ENCODE measurements around the gene TMEM63A.
"Not testable (repeated sequence)": the region's sequence is repeated elsewhere in the genome, so short reads cannot be mapped to it uniquely, and the experiment has no call there.

TMEM63A gene

GRCh38 chr1:225845571-225846259, 36.5 kb downstream of the TMEM63A start:
- DNase-seq (ENCODE audit: low read depth, low spot score), result peak; percentile 95

DNA sequence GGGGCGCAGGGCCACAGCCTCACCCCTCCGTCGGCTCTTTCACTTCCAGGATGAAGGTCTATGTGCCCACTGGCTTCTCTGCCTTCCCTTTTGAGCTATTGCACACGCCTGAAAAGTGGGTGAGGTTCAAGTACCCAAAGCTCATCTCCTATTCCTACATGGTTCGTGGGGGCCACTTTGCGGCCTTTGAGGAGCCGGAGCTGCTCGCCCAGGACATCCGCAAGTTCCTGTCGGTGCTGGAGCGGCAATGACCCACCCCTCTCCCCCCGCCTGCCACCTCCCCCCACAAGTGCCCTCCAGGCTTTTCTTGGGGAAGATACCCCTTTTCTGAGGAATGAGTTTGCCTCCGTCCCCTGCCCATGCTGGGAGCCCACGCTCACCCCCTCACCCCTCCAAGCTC, 37.1 kb downstream of the TMEM63A start:
- no peak for DNase-seq (ENCODE audit: low read depth, low spot score)

GRCh38 chr1:225844236-225845061, 37.7 kb downstream of the TMEM63A start:
- DNase-seq (ENCODE audit: low read depth, low spot score), result no peak

- DNase-seq (ENCODE audit: low read depth, low spot score), result no peak
These were observed 38.8 kb downstream of the TMEM63A start for GRCh38 chr1:225843426-225843795.

DNA sequence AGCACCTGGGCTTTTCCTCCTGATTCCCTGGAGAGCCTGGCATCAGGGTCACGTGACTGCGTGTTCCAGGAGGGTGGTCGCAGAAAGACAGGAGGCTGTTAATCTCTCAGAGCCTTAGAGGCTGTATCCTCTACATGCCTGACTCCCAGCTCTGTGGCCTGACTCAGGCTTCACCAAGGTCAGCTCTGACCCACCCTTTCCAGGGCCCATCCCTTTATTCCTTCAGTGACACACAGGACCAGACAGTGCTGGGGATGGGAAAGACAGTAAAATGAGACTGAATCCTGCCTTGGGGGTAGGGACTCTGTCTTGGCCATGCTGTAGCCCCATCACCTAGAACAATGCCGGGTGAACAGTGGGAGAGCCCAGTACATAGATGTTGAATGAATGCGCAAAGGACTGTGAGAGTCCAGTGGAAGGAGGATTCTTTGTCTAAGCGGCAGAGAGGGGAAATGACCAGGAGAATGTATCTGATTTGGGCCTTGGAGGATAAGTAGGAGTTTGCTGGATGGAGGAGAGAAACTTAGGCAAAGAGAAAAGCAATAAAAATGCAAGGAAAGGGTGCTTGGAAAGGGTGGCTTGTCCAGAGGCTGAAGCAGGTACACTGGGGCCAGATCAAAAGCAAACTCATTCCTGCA, 39.3 kb downstream of the TMEM63A start:
- DNase-seq (ENCODE audit: low read depth, low spot score), result no peak

- DNase-seq (ENCODE audit: low read depth, low spot score), result no peak
These were observed 40.1 kb downstream of the TMEM63A start for GRCh38 chr1:225842074-225842473.

- no peak for DNase-seq (ENCODE audit: low read depth, low spot score)
These were observed 41.5 kb downstream of the TMEM63A start for GRCh38 chr1:225840713-225841112.

DNA sequence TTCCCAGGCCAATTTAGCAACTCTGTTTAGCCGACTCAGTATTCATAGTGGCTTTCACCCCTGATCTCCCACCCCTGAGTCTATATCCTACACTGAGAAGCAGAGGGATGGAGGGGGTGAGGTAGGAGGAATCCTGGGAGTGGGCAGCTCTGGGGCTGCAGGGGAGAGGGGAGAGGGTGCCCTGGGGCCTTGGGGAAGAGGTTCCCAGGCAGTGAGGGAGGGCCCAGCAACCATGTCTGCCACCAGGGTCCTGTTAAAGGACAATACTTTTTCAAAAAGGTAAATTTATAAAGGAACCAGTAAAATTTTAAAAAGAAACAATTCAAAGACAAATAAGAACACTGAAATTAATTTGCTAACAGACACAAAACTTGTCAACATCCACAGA, 42.0 kb downstream of the TMEM63A start:
- no peak for DNase-seq (ENCODE audit: low read depth, low spot score)

DNA sequence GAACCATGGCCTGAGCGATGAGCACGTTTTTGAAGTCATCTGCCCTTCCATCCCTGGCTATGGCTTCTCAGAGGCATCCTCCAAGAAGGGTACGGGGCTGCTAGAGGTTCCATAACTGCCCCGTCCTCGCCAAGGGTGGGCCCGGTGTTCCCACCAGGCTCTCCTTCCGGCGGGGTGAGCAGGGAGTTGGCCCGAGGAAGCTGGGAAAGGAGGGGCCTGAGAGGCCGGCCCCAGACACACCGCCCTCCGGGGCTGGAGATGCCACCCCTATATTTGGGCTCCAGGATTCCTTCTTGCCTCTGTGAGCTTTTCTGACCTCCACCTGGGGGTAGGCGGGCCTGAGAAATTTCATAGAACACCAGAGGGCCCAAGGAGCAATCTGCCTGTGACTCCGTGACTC, 43.4 kb downstream of the TMEM63A start:
- no peak for DNase-seq (ENCODE audit: low read depth, low spot score)

GRCh38 chr1:225836296-225836695, 45.9 kb downstream of the TMEM63A start:
- DNase-seq (ENCODE audit: low read depth, low spot score), result not testable (repeated sequence)

DNA sequence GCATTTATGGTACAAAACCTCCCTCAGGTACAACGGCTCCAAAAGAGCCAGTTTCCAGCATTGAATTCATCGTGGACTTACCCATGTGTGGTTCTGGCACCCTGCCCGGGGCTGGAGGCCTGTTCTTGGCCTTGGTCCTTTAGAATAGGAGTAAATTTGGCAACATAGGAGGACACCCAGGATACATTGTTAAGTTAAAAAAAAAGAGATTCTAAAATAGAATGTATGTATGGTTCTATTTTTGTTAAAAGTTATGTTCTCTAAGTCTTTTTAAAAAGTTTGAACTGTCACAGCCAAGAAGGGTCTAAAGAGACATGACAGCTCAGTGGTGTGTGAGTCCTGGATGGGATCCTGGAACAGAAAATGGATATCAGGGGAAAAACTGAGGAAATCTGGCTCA, 46.3 kb downstream of the TMEM63A start:
- no peak for DNase-seq (ENCODE audit: low read depth, low spot score)

GRCh38 chr1:225834417-225835329, 47.5 kb downstream of the TMEM63A start:
- DNase-seq (ENCODE audit: low read depth, low spot score), result no peak

GRCh38 chr1:225830841-225831240, 51.3 kb downstream of the TMEM63A start:
- DNase-seq (ENCODE audit: low read depth, low spot score), result no peak

DNA sequence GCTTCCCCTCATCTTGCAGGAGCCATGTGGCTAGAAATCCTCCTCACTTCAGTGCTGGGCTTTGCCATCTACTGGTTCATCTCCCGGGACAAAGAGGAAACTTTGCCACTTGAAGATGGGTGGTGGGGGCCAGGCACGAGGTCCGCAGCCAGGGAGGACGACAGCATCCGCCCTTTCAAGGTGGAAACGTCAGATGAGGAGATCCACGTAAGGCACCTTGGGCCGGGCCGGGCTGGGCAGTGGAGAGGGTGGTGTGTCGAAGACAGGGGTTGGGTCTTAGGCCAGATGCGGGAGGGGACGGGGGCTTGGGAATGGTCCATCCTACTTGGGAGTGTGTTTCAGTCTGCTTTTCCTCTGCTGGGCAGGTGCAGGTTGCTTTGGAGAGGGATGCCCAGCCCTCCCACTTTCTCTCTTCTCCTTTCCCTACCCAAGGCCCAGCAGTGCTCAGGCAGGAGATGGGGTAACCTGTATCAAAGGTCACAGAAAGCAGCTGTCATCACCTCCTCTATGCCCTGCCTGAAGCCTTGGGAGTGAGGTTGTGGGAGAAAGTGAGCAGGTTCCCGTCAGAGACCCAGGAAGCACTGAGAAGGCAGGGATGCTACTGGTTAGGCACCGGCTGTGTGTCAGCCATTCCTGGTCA, 53.4 kb downstream of the TMEM63A start:
- no peak for DNase-seq (ENCODE audit: low read depth, low spot score)

DNA sequence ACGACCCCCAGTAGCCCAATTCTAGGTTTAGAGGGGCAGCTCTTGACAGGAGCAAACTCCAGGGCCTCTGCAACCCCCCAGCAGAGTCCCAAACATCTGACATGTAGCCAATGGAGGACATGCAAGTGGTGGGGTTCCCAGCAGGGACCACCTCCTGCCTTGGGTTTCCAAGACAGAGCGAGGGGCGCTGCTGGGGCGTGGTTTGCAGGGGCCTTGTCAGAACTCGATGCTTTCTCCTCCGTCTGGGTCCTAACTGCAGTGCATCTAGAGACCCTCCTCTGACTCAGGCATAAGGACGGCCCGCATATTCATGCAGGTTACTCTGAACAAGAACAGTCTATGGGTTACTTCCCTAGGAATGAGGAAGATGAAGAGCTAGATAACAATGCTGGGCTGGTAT, 55.1 kb downstream of the TMEM63A start:
- DNase-seq (ENCODE audit: low read depth, low spot score), result no peak

- no peak for DNase-seq (ENCODE audit: low read depth, low spot score)
These were observed 56.6 kb downstream of the TMEM63A start for GRCh38 chr1:225825607-225826007.

GRCh38 chr1:225825078-225825477, 57.1 kb downstream of the TMEM63A start:
- DNase-seq (ENCODE audit: low read depth, low spot score), result no peak

- DNase-seq (ENCODE audit: low read depth, low spot score), result no peak
These were observed 57.6 kb downstream of the TMEM63A start for GRCh38 chr1:225824533-225824941.

DNA sequence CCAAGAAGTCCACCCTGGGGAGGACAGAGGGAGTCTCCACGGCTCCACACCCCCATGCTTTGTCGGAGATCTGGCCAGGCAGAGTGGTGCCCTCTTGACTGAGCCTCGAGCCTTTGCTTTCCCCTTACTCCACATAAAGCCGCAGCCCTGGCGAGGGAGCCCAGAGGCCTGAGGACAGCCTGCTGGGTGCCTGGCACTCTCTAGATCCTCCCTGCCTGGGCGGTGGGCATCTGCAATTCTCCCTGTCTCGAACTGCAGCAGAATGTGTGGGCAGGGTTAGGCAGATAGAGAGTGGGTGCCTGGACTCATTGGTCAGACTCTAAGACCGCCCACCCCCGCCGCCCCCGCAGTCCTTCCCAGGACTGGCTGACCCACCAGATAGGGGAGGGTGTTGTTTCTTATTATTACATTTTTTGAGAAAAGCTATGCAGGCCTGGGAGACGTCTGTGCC, 58.3 kb downstream of the TMEM63A start:
- DNase-seq (ENCODE audit: low read depth, low spot score), result no peak

DNA sequence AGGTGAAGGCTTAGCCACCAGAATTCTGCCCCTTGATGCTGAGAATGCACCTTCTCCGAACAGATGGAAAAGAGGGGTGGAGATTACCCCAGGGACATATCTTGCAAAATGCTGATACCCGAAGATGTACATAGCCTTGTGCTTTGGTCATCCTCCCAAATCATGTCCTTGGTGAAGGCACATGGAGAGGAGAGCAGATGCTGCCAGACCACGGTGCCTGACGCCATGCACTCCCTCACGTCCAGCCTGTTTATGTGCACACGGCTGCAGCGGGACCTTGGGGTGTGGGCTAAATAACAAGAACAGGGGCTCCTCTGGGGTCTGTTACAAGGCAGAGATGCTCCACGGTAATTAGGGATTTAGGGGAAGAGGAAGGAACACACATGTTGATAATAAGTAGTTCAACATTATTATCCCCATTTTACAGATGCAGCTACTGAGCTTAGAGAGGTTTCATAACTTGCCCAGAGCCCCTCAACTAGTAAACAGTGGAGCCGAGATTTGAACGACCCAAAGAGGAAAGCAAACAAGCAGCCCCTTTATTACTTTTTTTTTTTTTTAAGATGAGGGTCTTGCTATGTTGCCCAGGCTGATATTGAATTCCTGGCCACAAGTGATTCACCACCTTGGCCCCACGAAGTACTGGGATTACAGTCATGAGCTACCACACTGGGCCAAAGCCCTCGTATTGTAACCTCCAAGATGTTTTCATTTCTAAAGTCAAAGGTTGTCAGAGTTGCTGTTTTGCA, 59.4 kb downstream of the TMEM63A start:
- no peak for DNase-seq (ENCODE audit: low read depth, low spot score)
